WTC11 (cell line): ENCODE results near the gene SLC46A2. TPM values are rescaled to one million over a fixed set of nuclear protein-coding genes. Genes with fewer than 3 reads are reported as not detected.
A peak's percentile ranks its signal among the peaks of the same experiment; 100 is the strongest.

Source experiments
- ATAC-seq: fragments of 200-7000 bp; cut with Tn5 transposase; 2 replicates; pipeline ENCODE4 v1.10.0; 2021; ENCODE audit warnings: mild to moderate bottlenecking, moderate library complexity
- CTCF ChIA-PET: fragments of 300-600 bp; sonication (Branson Sonifier 250); formaldehyde crosslinking; loops from one replicate; lab custom pipeline; 2021; ENCODE audit warnings: antibody characterized with exemption; lab: Charles Lee
- POLR2A ChIA-PET: fragments of 350-600 bp; sonication (Branson Sonifier 250); formaldehyde crosslinking; loops from one replicate; lab custom pipeline; 2021; ENCODE audit warnings: antibody characterized with exemption; lab: Charles Lee
- DNase-seq: peaks from one replicate; pipeline ENCODE4 v3.0.0; 2021; ENCODE audit warnings: low spot score
- H3K27ac Mint-ChIP-seq: 2 replicates; pipeline ENCODE4 v1.8.0; 2021; ENCODE audit warnings: mixed read lengths
- H3K27me3 Mint-ChIP-seq: 2 replicates; pipeline ENCODE4 v1.8.0; 2021; ENCODE audit warnings: low read depth, mild to moderate bottlenecking, moderate library complexity, mixed read lengths
- H3K36me3 Mint-ChIP-seq: 2 replicates; pipeline ENCODE4 v1.8.0; 2021; ENCODE audit warnings: mixed read lengths
- H3K4me1 Mint-ChIP-seq: 2 replicates; pipeline ENCODE4 v1.8.0; 2022; ENCODE audit warnings: mixed read lengths
- H3K4me3 Mint-ChIP-seq: 2 replicates; pipeline ENCODE4 v1.8.0; 2021; ENCODE audit warnings: mild to moderate bottlenecking, moderate library complexity, mixed read lengths
- H3K9me3 Mint-ChIP-seq: 2 replicates; pipeline ENCODE4 v1.8.0; 2021; ENCODE audit warnings: mixed read lengths
- AR ChIP-seq: fragments of 250-450 bp; sonication (Bioruptor Pico); IDR thresholded peaks from 2 replicates; pipeline ENCODE4 v1.9.0; 2021; ENCODE audit warnings: mild to moderate bottlenecking
- ATF6 ChIP-seq: sonication (generic); formaldehyde crosslinking; IDR thresholded peaks from 2 replicates; pipeline ENCODE4 v1.8.1; 2023; ENCODE audit warnings: mild to moderate bottlenecking, missing genetic modification reagents
- CBFB ChIP-seq: sonication (generic); formaldehyde crosslinking; IDR thresholded peaks from 2 replicates; pipeline ENCODE4 v1.8.1; 2022; ENCODE audit warnings: mild to moderate bottlenecking, low read depth, missing genetic modification reagents
- CTCF ChIP-seq: fragments of 200-600 bp; IDR thresholded peaks from 2 replicates; pipeline ENCODE4 v1.8.0; 2022; ENCODE audit warnings: antibody characterized with exemption
- ESRRA ChIP-seq: sonication (generic); formaldehyde crosslinking; IDR thresholded peaks from 2 replicates; pipeline ENCODE4 v1.8.1; 2022; ENCODE audit warnings: mild to moderate bottlenecking, missing genetic modification reagents, borderline replicate concordance
- FOXJ3 ChIP-seq: sonication (generic); formaldehyde crosslinking; IDR thresholded peaks from 2 replicates; pipeline ENCODE4 v1.9.0; 2021; ENCODE audit warnings: missing genetic modification reagents, mild to moderate bottlenecking, borderline replicate concordance
- FOXK1 ChIP-seq: sonication (generic); formaldehyde crosslinking; IDR thresholded peaks from 2 replicates; pipeline ENCODE4 v1.8.0; 2022; ENCODE audit warnings: mild to moderate bottlenecking, moderate library complexity, missing genetic modification reagents
- IRF2 ChIP-seq: sonication (generic); formaldehyde crosslinking; IDR thresholded peaks from 2 replicates; pipeline ENCODE4 v1.8.0; 2022; ENCODE audit warnings: low read depth, missing genetic modification reagents, borderline replicate concordance
- JUN ChIP-seq: sonication (generic); formaldehyde crosslinking; IDR thresholded peaks from 2 replicates; pipeline ENCODE4 v1.8.0; 2023; ENCODE audit warnings: mild to moderate bottlenecking, missing genetic modification reagents
- MAX ChIP-seq: sonication (generic); formaldehyde crosslinking; IDR thresholded peaks from 2 replicates; pipeline ENCODE4 v1.8.0; 2022; ENCODE audit warnings: mild to moderate bottlenecking, missing genetic modification reagents
- OVOL2 ChIP-seq: fragments of 250-450 bp; sonication (Bioruptor Pico); IDR thresholded peaks from 2 replicates; pipeline ENCODE4 v1.9.0; 2021; ENCODE audit warnings: mild to moderate bottlenecking, borderline replicate concordance
- PRRX2 ChIP-seq: fragments of 250-450 bp; sonication (Bioruptor Pico); IDR thresholded peaks from 2 replicates; pipeline ENCODE4 v1.8.0; 2021; ENCODE audit warnings: mild to moderate bottlenecking
- USF2 ChIP-seq: sonication (generic); formaldehyde crosslinking; IDR thresholded peaks from 2 replicates; pipeline ENCODE4 v1.8.1; 2023; ENCODE audit warnings: mild to moderate bottlenecking, missing genetic modification reagents, moderate library complexity
- ZNF121 ChIP-seq: sonication (generic); formaldehyde crosslinking; IDR thresholded peaks from 2 replicates; pipeline ENCODE4 v1.8.0; 2023; ENCODE audit warnings: missing genetic modification reagents
- ZNF138 ChIP-seq: sonication (generic); formaldehyde crosslinking; conservative IDR thresholded peaks from 2 replicates; pipeline ENCODE4 v1.8.1; 2022; ENCODE audit warnings: mild to moderate bottlenecking, moderate library complexity, missing genetic modification reagents
- ZNF232 ChIP-seq: sonication (generic); formaldehyde crosslinking; IDR thresholded peaks from 2 replicates; pipeline ENCODE4 v1.8.0; 2022; ENCODE audit warnings: mild to moderate bottlenecking, missing genetic modification reagents
- ZNF263 ChIP-seq: sonication (generic); formaldehyde crosslinking; IDR thresholded peaks from 2 replicates; pipeline ENCODE4 v1.8.1; 2022; ENCODE audit warnings: low read depth, mild to moderate bottlenecking, moderate library complexity, missing genetic modification reagents
- ZNF425 ChIP-seq: fragments of 250-450 bp; sonication (Bioruptor Pico); conservative IDR thresholded peaks from 2 replicates; pipeline ENCODE4 v1.9.0; 2021; ENCODE audit warnings: mild to moderate bottlenecking
- total RNA-seq: library from RNA; stranded (reverse); gene quantifications from 3 replicates; pipeline ENCODE4 v1.2.3, GENCODE V29; 2021

SLC46A2 gene
- total RNA-seq, 1 experiment from 2014 or later: not detected

GRCh38 chr9:112860451-112860850 is 30.2 kb downstream of the SLC46A2 start (continued):
- TF ChIP-seq ZNF138 (CRISPR knock-in tag) (no peak), ZNF263 (no peak), CBFB (no peak), USF2 (CRISPR knock-in tag) (no peak), CTCF (no peak), ZNF121 (CRISPR knock-in tag) (no peak)
- TF ChIP-seq, all 79 proteins: peak for 0

- Mint-ChIP-seq H3K36me3 (peaks cover 11% of the 10 kb centered on the region; the same call in 1 of the 2 replicates), H3K9me3 (peaks cover 7% of the 10 kb centered on the region; the same call in 1 of the 2 replicates), H3K4me1 (0 out of 2 replicates have a peak, but pooled peaks cover 2% of the 10 kb centered on the region), H3K27me3 (no peaks in the 10 kb centered on the region), H3K4me3 (no peak overlapping the region), H3K27ac (peak overlapping the region; percentile 31; the same call in 1 of the 2 replicates)
- ChIA-PET POLR2A (no interaction called here), CTCF (no interaction called here)
- DNase-seq: no peak
- no peak for TF ChIP-seq FOXK1 (CRISPR knock-in tag)
- no peak for TF ChIP-seq FOXJ3 (CRISPR knock-in tag)
- no peak for TF ChIP-seq JUN (CRISPR knock-in tag)
- TF ChIP-seq ESRRA: no peak
- TF ChIP-seq IRF2 (CRISPR knock-in tag): no peak
- no peak for ATAC-seq
Measured at GRCh38 chr9:112858625-112859147, 32.0 kb downstream of the SLC46A2 start.

GRCh38 chr9:112858005-112858404 is 32.7 kb downstream of the SLC46A2 start:
- Mint-ChIP-seq H3K27ac (no peak overlapping the region), H3K9me3 (peaks cover 7% of the 10 kb centered on the region; the same call in 1 of the 2 replicates), H3K4me1 (peaks cover 4% of the 10 kb centered on the region), H3K27me3 (no peaks in the 10 kb centered on the region), H3K36me3 (peaks cover 13% of the 10 kb centered on the region; the same call in 1 of the 2 replicates), H3K4me3 (no peak overlapping the region)
- ATAC-seq (no peak), DNase-seq (no peak)
- ChIA-PET POLR2A (no interaction called here), CTCF (interaction anchor here (2.3 kb wide), 1 partner anchor 45 kb away, joined by 6 read pairs; no protein-coding TSS in a partner anchor)
- TF ChIP-seq ZNF232 (CRISPR knock-in tag) (no peak), ZNF425 (CRISPR knock-in tag) (no peak), AR (CRISPR knock-in tag) (no peak), OVOL2 (CRISPR knock-in tag) (no peak), MAX (CRISPR knock-in tag) (no peak), ATF6 (no peak), USF2 (CRISPR knock-in tag) (no peak), PRRX2 (CRISPR knock-in tag) (no peak)
